GM23338 (cell line): ENCODE measurements around the gene CYRIA. TPM values are rescaled to one million over a fixed set of nuclear protein-coding genes. Genes with fewer than 3 reads are reported as not detected.

ENCODE experiments used
- ATAC-seq: fragments of 200-7000 bp; cut with Tn5 transposase; 3 replicates; pipeline ENCODE4 v1.9.1; 2020
- DNase-seq: peaks from one replicate; pipeline ENCODE4 v3.0.0-alpha.2; 2015; ENCODE audit warnings: low spot score
- H2AFZ ChIP-seq: fragments of 200-600 bp; sonication (generic); 2 replicates; pipeline ENCODE4 v1.8.0; 2016; ENCODE audit warnings: antibody characterized with exemption, mild to moderate bottlenecking, moderate library complexity
- H3F3A ChIP-seq: fragments of 200-600 bp; sonication (generic); replicated peaks from 2 replicates; pipeline ENCODE4 v1.8.0; 2017; ENCODE audit warnings: antibody characterized with exemption, mixed run types, low read depth
- H3K27ac ChIP-seq: fragments of 200-600 bp; sonication (generic); 2 replicates; pipeline ENCODE4 v1.6.1; 2016; ENCODE audit warnings: low read depth
- H3K27me3 ChIP-seq: fragments of 200-600 bp; sonication (generic); 2 replicates; pipeline ENCODE4 v1.8.0; 2016; ENCODE audit warnings: mild to moderate bottlenecking, mixed run types, moderate library complexity; ENCODE audit not compliant: insufficient read depth
- H3K36me3 ChIP-seq: fragments of 200-600 bp; sonication (generic); 2 replicates; pipeline ENCODE4 v1.8.0; 2016; ENCODE audit warnings: mild to moderate bottlenecking; ENCODE audit not compliant: insufficient read depth
- H3K4me1 ChIP-seq: fragments of 200-600 bp; sonication (generic); 2 replicates; pipeline ENCODE4 v1.8.0; 2016; ENCODE audit warnings: mild to moderate bottlenecking, moderate library complexity; ENCODE audit not compliant: insufficient read depth
- H3K4me2 ChIP-seq: fragments of 200-600 bp; sonication (generic); 2 replicates; pipeline ENCODE4 v1.7.1; 2017; ENCODE audit warnings: mixed run types
- H3K4me3 ChIP-seq: fragments of 200-600 bp; sonication (generic); 2 replicates; pipeline ENCODE4 v1.6.1; 2016; ENCODE audit warnings: mixed run types
- H3K79me2 ChIP-seq: fragments of 200-600 bp; sonication (generic); replicated peaks from 2 replicates; pipeline ENCODE4 v1.8.0; 2017; ENCODE audit warnings: mild to moderate bottlenecking; ENCODE audit not compliant: insufficient read depth
- H3K9me2 ChIP-seq: fragments of 200-600 bp; sonication (generic); 2 replicates; pipeline ENCODE4 v1.8.0; 2017; ENCODE audit not compliant: insufficient read depth
- H4K20me1 ChIP-seq: fragments of 200-600 bp; sonication (generic); replicated peaks from 2 replicates; pipeline ENCODE4 v1.8.0; 2017; ENCODE audit warnings: mild to moderate bottlenecking; ENCODE audit not compliant: insufficient read depth
- H3K27ac Mint-ChIP-seq: 2 replicates; pipeline ENCODE4 v1.8.0; 2020; ENCODE audit warnings: inconsistent platforms, mild to moderate bottlenecking, moderate library complexity, mixed read lengths
- H3K27me3 Mint-ChIP-seq: 3 replicates; pipeline ENCODE4 v1.8.0; 2022; ENCODE audit warnings: low read depth, mild to moderate bottlenecking, moderate library complexity, mixed read lengths, inconsistent platforms; ENCODE audit not compliant: insufficient read depth, poor library complexity
- H3K36me3 Mint-ChIP-seq: 3 replicates; pipeline ENCODE4 v1.8.0; 2021; ENCODE audit warnings: low read depth, mild to moderate bottlenecking, inconsistent platforms, moderate library complexity, mixed read lengths
- H3K4me1 Mint-ChIP-seq: 3 replicates; pipeline ENCODE4 v1.8.0; 2020; ENCODE audit warnings: mild to moderate bottlenecking, inconsistent platforms, mixed read lengths
- H3K4me3 Mint-ChIP-seq: 3 replicates; pipeline ENCODE4 v1.8.0; 2021; ENCODE audit warnings: moderate library complexity, mild to moderate bottlenecking, inconsistent platforms, mixed read lengths
- H3K9me3 Mint-ChIP-seq: 3 replicates; pipeline ENCODE4 v1.8.0; 2020; ENCODE audit warnings: moderate library complexity, mild to moderate bottlenecking, inconsistent platforms, mixed read lengths
- CREB1 ChIP-seq: fragments of 250-450 bp; sonication (Bioruptor Pico); IDR thresholded peaks from 2 replicates; pipeline ENCODE4 v1.5.0; 2020; ENCODE audit warnings: low read depth, mild to moderate bottlenecking, moderate library complexity
- CTCF ChIP-seq, 2 experiments: fragments of 200-600 bp in 1 of 2; sonication (generic) in 1 of 2; conservative IDR thresholded peaks; 2 replicates each; pipeline versions ENCODE4 v1.5.1 to v1.6.1; 2016 to 2017; ENCODE audit warnings: antibody characterized with exemption in 2 of 2, low read depth in 2 of 2, mild to moderate bottlenecking in 2 of 2, moderate library complexity in 1 of 2
- ETS1 ChIP-seq: IDR thresholded peaks from 2 replicates; pipeline ENCODE4 v1.6.1; 2016; ENCODE audit warnings: antibody characterized with exemption
- EZH2 ChIP-seq: fragments of 200-600 bp; sonication (generic); IDR thresholded peaks from one replicate; pipeline ENCODE4 v1.8.0; 2017; ENCODE audit warnings: antibody characterized with exemption, mild to moderate bottlenecking, low read depth; ENCODE audit not compliant: unreplicated experiment
- JUNB ChIP-seq: IDR thresholded peaks from one replicate; pipeline ENCODE4 v1.6.1; 2016; ENCODE audit warnings: antibody characterized with exemption; ENCODE audit not compliant: unreplicated experiment
- NANOG ChIP-seq: IDR thresholded peaks from 2 replicates; pipeline ENCODE4 v1.6.1; 2016; ENCODE audit warnings: antibody characterized with exemption, borderline replicate concordance
- POLR2AphosphoS5 ChIP-seq: IDR thresholded peaks from 2 replicates; pipeline ENCODE4 v1.6.1; 2016; ENCODE audit warnings: antibody characterized with exemption, low read depth
- REST ChIP-seq: IDR thresholded peaks from one replicate; pipeline ENCODE4 v1.6.1; 2018; ENCODE audit warnings: antibody characterized with exemption; ENCODE audit not compliant: unreplicated experiment
- STAT1 ChIP-seq: IDR thresholded peaks from one replicate; pipeline ENCODE4 v1.6.1; 2016; ENCODE audit warnings: antibody characterized with exemption; ENCODE audit not compliant: unreplicated experiment
- ZNF114 ChIP-seq: fragments of 250-450 bp; sonication (Bioruptor Pico); IDR thresholded peaks from 2 replicates; pipeline ENCODE4 v1.5.0; 2020; ENCODE audit warnings: mild to moderate bottlenecking, moderate library complexity
- ZNF331 ChIP-seq: fragments of 250-450 bp; sonication (Bioruptor Pico); IDR thresholded peaks from 2 replicates; pipeline ENCODE4 v1.5.0; 2020; ENCODE audit warnings: low read depth, mild to moderate bottlenecking, moderate library complexity
- ZNF462 ChIP-seq: fragments of 250-450 bp; sonication (Bioruptor Pico); IDR thresholded peaks from 2 replicates; pipeline ENCODE4 v1.5.0; 2020; ENCODE audit warnings: mild to moderate bottlenecking, moderate library complexity
- polyA plus RNA-seq: library from polyadenylated mRNA; unstranded; fragments of >200 nt; fragmentation: Nextera tagmentation; extraction: Ambion mirVana; gene quantifications from 2 replicates; pipeline ENCODE4 v1.2.1, GENCODE V29; 2016
- total RNA-seq: library from RNA; depleted of rRNA; stranded (reverse); fragments of >200 nt; shearing (Covaris generic); gene quantifications from 2 replicates; pipeline ENCODE4 v1.2.3, GENCODE V29; 2014

CYRIA gene
- total and polyA plus RNA-seq, 2 experiments from 2014 or later: 3.0 to 5.3 TPM

GRCh38 chr2:16678964-16679363, 13.3 kb upstream of the CYRIA start (continued):
- TF ChIP-seq ZNF331 (CRISPR knock-in tag): no peak

GRCh38 chr2:16677875-16678274, 12.2 kb upstream of the CYRIA start:
- H3K27ac Mint-ChIP-seq: no peak overlapping the region
- Histone ChIP-seq H3K27ac (no peak overlapping the region), H4K20me1 (no peaks in the 10 kb centered on the region), H3F3A (no peaks in the 10 kb centered on the region), H3K4me1 (no peaks in the 10 kb centered on the region), H3K79me2 (no peaks in the 10 kb centered on the region), H3K27me3 (no peaks in the 10 kb centered on the region), H3K36me3 (no peaks in the 10 kb centered on the region), H2AFZ (no peak overlapping the region), H3K4me2 (no peak overlapping the region), H3K4me3 (no peak overlapping the region), H3K9me2 (no peaks in the 10 kb centered on the region)
- H3K9me3 Mint-ChIP-seq: peaks cover 16% of the 10 kb centered on the region
- no peak for DNase-seq
- peaks cover 4% of the 10 kb centered on the region; the same call in 2 of the 3 replicates for H3K36me3 Mint-ChIP-seq
- peaks cover 4% of the 10 kb centered on the region for H3K27me3 Mint-ChIP-seq
- TF ChIP-seq REST (no peak), POLR2AphosphoS5 (no peak), NANOG (no peak), CREB1 (CRISPR knock-in tag) (no peak), ZNF462 (no peak), STAT1 (no peak), CTCF (conservative IDR thresholded peaks at IDR 0.05; ENCODE audit: low read depth in 2 of 2) (no peak), ZNF114 (CRISPR knock-in tag) (no peak), EZH2 (no peak), JUNB (no peak), ETS1 (no peak)
- H3K4me3 Mint-ChIP-seq: no peak overlapping the region
- ATAC-seq: no peak
- H3K4me1 Mint-ChIP-seq: no peaks in the 10 kb centered on the region
